ENCODE results near the gene ATXN7L1.

Gene ATXN7L1

DNA sequence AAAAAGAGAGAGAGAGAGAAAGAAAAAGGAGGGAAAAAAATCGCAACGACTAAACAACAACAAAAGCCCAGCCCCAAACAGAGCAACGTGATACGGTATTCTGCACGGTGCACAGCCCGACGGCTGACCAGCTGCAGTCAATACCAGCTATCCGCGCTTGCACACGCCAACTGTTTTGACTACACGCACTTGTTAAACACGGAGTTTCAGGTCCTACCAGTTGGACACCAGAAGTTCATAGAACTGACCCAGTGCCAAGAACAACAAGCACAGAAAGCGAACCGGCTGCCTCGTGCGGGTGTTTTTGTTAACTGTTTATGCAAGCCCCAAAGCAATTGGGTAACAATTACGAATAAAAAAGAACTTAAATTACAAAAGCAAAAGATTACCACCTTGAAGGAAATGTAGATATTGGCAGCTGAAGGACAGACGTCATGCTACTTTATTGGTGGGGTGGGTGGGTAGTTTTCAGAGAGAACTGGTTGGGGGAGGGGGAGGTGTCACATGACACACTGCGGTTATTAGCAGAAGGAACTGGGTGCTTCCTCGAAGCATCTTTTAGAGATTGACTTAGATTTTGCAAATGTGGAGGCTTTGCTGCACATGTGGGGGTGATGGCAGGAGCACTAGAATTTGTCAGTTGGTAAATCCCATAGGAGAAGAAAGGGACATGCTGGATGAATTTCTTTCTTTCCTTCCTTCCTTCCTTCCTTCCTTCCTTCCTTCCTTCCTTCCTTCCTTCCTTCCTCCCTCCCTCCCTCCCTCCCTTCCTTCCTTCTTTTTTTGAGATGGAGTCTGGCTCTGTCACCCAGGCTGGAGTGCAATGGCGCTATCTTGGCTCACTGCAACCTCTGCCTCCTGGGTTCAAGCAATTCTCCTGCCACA is 184.5 kb downstream of the ATXN7L1 start (continued):
- TF ChIP-seq, protein P1, sequence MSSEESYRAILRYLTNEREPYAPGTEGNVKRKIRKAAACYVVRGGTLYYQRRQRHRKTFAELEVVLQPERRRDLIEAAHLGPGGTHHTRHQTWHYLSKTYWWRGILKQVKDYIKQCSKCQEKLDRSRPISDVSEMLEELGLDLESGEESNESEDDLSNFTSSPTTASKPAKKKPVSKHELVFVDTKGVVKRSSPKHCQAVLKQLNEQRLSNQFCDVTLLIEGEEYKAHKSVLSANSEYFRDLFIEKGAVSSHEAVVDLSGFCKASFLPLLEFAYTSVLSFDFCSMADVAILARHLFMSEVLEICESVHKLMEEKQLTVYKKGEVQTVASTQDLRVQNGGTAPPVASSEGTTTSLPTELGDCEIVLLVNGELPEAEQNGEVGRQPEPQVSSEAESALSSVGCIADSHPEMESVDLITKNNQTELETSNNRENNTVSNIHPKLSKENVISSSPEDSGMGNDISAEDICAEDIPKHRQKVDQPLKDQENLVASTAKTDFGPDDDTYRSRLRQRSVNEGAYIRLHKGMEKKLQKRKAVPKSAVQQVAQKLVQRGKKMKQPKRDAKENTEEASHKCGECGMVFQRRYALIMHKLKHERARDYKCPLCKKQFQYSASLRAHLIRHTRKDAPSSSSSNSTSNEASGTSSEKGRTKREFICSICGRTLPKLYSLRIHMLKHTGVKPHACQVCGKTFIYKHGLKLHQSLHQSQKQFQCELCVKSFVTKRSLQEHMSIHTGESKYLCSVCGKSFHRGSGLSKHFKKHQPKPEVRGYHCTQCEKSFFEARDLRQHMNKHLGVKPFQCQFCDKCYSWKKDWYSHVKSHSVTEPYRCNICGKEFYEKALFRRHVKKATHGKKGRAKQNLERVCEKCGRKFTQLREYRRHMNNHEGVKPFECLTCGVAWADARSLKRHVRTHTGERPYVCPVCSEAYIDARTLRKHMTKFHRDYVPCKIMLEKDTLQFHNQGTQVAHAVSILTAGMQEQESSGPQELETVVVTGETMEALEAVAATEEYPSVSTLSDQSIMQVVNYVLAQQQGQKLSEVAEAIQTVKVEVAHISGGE (tag by site-specific recombination; conservative IDR thresholded peaks at IDR 0.05; ENCODE audit: low read depth): 0 out of 2 replicates have a peak, but pooled peaks have one; percentile 20
- TF ChIP-seq, protein P2, sequence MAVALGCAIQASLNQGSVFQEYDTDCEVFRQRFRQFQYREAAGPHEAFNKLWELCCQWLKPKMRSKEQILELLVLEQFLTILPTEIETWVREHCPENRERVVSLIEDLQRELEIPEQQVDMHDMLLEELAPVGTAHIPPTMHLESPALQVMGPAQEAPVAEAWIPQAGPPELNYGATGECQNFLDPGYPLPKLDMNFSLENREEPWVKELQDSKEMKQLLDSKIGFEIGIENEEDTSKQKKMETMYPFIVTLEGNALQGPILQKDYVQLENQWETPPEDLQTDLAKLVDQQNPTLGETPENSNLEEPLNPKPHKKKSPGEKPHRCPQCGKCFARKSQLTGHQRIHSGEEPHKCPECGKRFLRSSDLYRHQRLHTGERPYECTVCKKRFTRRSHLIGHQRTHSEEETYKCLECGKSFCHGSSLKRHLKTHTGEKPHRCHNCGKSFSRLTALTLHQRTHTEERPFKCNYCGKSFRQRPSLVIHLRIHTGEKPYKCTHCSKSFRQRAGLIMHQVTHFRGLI (tag by site-specific recombination; IDR thresholded peaks at IDR 0.05): peak; percentile 94
- TF ChIP-seq ZNF335 (tag by site-specific recombination; conservative IDR thresholded peaks at IDR 0.05) (peak; percentile 70), MZF1 (tag by site-specific recombination; IDR thresholded peaks at IDR 0.05; ENCODE audit: borderline replicate concordance) (peak; percentile 73; the same call in 1 of the 2 replicates), ZNF658 (tag by site-specific recombination; IDR thresholded peaks at IDR 0.05) (no peak), ZNF560 (tag by site-specific recombination; IDR thresholded peaks at IDR 0.05; ENCODE audit: borderline replicate concordance) (no peak), ZNF501 (tag by site-specific recombination; IDR thresholded peaks at IDR 0.05) (peak; percentile 71), ZNF2 (tag by site-specific recombination; IDR thresholded peaks at IDR 0.05) (peak; percentile 85), GLIS1 (tag by site-specific recombination; IDR thresholded peaks at IDR 0.05) (no peak; the same call in 1 of the 2 replicates), OSR2 (tag by site-specific recombination; IDR thresholded peaks at IDR 0.05) (peak; percentile 91), ZNF416 (tag by site-specific recombination; IDR thresholded peaks at IDR 0.05) (no peak), IKZF3 (tag by site-specific recombination; IDR thresholded peaks at IDR 0.05) (peak; percentile 41; the same call in 1 of the 2 replicates), ZNF292 (tag by site-specific recombination; IDR thresholded peaks at IDR 0.05; ENCODE audit: borderline replicate concordance, low read depth) (no peak), ZNF624 (tag by site-specific recombination; IDR thresholded peaks at IDR 0.05) (no peak), ZNF114 (tag by site-specific recombination; IDR thresholded peaks at IDR 0.05) (no peak), ZNF623 (tag by site-specific recombination; IDR thresholded peaks at IDR 0.05) (no peak), ZBTB1 (tag by site-specific recombination; IDR thresholded peaks at IDR 0.05) (no peak), ZNF391 (tag by site-specific recombination; IDR thresholded peaks at IDR 0.05; ENCODE audit: borderline replicate concordance, low read depth) (0 out of 2 replicates have a peak, but pooled peaks have one; percentile 20), SALL2 (tag by site-specific recombination; IDR thresholded peaks at IDR 0.05; ENCODE audit: borderline replicate concordance) (no peak), ZNF549 (tag by site-specific recombination; IDR thresholded peaks at IDR 0.05) (no peak), ZNF843 (tag by site-specific recombination; IDR thresholded peaks at IDR 0.05) (peak; percentile 96), ZNF777 (tag by site-specific recombination; IDR thresholded peaks at IDR 0.05; ENCODE audit: borderline replicate concordance) (peak; percentile 87), ZNF426 (tag by site-specific recombination; IDR thresholded peaks at IDR 0.05) (no peak)
- TF ChIP-seq, protein P3, sequence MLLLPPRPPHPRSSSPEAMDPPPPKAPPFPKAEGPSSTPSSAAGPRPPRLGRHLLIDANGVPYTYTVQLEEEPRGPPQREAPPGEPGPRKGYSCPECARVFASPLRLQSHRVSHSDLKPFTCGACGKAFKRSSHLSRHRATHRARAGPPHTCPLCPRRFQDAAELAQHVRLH (tag by site-specific recombination; IDR thresholded peaks at IDR 0.05): peak; percentile 77
- TF ChIP-seq, protein P4, sequence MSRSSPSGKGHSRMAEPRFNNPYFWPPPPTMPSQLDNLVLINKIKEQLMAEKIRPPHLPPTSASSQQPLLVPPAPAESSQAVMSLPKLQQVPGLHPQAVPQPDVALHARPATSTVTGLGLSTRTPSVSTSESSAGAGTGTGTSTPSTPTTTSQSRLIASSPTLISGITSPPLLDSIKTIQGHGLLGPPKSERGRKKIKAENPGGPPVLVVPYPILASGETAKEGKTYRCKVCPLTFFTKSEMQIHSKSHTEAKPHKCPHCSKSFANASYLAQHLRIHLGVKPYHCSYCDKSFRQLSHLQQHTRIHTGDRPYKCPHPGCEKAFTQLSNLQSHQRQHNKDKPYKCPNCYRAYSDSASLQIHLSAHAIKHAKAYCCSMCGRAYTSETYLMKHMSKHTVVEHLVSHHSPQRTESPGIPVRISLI (tag by site-specific recombination; IDR thresholded peaks at IDR 0.05): peak; percentile 97; the same call in 1 of the 2 replicates
- TF ChIP-seq, protein P5, sequence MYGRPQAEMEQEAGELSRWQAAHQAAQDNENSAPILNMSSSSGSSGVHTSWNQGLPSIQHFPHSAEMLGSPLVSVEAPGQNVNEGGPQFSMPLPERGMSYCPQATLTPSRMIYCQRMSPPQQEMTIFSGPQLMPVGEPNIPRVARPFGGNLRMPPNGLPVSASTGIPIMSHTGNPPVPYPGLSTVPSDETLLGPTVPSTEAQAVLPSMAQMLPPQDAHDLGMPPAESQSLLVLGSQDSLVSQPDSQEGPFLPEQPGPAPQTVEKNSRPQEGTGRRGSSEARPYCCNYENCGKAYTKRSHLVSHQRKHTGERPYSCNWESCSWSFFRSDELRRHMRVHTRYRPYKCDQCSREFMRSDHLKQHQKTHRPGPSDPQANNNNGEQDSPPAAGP (tag by site-specific recombination; IDR thresholded peaks at IDR 0.05): peak; percentile 75
- TF ChIP-seq, protein P6, sequence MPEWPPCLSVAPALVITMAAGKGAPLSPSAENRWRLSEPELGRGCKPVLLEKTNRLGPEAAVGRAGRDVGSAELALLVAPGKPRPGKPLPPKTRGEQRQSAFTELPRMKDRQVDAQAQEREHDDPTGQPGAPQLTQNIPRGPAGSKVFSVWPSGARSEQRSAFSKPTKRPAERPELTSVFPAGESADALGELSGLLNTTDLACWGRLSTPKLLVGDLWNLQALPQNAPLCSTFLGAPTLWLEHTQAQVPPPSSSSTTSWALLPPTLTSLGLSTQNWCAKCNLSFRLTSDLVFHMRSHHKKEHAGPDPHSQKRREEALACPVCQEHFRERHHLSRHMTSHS (tag by site-specific recombination; IDR thresholded peaks at IDR 0.05): peak; percentile 92
- TF ChIP-seq, protein P7, sequence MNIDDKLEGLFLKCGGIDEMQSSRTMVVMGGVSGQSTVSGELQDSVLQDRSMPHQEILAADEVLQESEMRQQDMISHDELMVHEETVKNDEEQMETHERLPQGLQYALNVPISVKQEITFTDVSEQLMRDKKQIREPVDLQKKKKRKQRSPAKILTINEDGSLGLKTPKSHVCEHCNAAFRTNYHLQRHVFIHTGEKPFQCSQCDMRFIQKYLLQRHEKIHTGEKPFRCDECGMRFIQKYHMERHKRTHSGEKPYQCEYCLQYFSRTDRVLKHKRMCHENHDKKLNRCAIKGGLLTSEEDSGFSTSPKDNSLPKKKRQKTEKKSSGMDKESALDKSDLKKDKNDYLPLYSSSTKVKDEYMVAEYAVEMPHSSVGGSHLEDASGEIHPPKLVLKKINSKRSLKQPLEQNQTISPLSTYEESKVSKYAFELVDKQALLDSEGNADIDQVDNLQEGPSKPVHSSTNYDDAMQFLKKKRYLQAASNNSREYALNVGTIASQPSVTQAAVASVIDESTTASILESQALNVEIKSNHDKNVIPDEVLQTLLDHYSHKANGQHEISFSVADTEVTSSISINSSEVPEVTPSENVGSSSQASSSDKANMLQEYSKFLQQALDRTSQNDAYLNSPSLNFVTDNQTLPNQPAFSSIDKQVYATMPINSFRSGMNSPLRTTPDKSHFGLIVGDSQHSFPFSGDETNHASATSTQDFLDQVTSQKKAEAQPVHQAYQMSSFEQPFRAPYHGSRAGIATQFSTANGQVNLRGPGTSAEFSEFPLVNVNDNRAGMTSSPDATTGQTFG (tag by site-specific recombination; IDR thresholded peaks at IDR 0.05; ENCODE audit: borderline replicate concordance): no peak

Measured in HEK293 (cell line).